Measurements from ENCODE around the gene TBC1D8.

TBC1D8 gene

DNA sequence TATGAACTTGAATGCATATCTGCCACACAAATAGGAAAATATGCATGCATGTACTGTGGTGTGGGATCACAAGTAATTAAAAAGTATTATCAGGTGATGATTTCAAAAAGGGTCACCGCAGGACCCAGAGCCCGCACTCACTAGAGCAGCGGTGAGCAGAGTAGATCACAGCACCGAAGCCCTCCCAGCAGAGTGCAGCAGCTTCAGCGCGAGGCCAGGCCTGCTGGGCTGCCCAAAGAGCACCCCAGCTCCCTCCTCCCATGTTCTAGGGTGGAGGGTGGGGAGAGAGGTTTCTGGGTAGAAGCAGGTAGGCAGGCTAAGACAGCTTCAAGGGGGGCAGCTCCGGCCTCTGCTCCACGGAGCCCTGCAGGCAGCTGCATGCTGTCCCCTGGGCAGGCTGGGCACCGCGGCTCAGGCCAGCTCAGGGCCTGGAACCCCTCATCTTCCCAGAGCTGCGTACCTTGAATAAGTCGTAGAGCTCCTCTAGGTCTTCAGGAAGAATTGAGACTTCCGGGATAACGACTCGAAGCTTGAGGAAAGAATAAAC lies 124.2 kb downstream of the TBC1D8 start:
- no peak for DNase-seq (ENCODE audit: low read depth)

DNA sequence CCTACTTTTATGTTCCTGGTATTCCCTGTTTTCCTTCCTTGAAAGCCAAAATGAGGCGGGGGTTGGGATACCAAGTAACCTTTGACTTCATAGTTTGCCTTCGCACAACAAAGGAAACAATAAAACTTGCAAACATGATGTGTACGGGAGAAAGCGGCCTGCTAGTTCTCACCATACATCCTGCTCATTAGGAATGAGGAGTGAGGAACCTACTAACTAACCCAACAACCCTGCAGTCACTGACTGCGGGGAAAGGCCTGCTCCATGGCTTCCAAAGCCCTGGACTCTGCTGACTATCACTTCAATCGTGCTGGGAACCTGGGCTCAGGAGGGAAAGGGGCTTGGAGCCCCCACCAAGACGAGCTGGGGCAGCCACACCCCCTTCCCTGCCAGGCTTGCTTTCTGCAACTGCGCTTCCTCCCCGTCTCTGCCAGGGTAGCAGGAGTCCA lies 124.9 kb downstream of the TBC1D8 start:
- no peak for DNase-seq (ENCODE audit: low read depth)

DNA sequence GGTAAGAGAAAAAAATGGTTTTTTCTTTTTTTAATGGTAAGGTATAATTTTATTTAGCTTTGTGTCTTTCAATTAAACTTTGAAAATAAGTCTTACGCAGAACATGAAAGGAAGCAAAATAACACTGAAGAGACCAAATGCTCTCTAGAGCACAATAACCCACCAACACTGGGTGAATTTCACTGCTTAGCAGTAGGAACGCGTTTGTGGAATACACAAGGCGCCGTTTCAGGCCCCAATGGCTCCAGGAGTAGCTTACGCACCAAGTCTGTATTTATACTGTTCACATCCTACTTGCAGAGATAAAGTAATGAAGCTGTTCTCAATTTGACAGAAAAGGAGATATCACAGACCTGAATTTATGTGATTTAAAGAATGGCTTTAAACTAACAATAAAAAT lies 125.6 kb downstream of the TBC1D8 start:
- no peak for DNase-seq (ENCODE audit: low read depth)

DNA sequence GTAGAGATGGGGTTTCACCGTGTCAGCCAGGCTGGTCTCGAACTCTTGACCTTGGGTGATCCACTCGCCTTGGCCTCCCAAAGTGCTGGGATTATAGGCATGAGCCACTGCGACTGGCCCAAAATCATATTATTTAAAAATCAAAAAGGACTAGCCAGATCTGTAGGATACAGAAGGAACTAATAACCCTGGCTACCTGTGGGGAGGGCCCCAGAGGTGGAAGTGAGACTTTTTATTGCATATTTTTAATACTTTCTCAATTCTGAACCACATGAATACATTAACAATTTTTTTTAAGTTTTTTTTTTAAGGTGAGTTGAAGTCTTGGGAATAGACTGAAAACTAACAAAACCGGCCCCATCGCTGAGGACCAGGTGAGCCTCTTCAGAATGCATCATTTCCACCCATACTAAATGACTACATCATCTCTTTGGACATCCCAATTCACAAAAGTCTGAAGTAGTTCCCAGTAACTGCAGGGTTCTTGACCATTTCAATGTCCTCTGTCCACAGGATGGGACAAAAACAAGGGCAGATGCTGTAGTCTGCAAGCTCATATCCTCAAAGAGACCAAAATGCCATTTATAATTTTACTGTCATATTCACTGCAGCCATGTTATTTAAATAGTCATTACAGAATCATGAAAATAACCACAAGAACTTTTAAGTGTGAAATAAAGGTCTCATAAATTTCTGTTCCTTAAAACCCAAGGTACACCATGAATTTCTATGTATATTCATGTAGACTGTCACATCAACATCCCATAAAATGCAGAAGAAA lies 127.7 kb downstream of the TBC1D8 start:
- no peak for DNase-seq (ENCODE audit: low read depth)

DNA sequence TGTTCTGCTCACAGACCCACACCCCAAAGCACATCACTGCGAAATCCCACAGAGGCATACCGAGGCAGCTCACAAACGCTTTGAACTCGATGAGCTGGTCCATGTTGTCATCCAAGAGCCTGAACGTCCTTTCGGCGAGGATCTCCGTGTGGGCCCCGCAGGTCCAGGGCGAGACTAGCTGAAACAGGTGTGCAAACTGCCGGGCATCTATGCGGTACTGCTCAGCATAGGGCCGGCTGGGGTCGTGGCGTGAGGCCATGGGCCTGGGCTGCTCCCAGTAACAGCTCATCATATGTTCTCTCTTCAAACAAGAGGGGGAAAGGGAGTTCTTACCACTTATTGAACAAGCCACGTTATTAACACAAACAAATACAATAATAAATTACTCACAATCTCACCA lies 129.0 kb downstream of the TBC1D8 start:
- no peak for DNase-seq (ENCODE audit: low read depth)

DNA sequence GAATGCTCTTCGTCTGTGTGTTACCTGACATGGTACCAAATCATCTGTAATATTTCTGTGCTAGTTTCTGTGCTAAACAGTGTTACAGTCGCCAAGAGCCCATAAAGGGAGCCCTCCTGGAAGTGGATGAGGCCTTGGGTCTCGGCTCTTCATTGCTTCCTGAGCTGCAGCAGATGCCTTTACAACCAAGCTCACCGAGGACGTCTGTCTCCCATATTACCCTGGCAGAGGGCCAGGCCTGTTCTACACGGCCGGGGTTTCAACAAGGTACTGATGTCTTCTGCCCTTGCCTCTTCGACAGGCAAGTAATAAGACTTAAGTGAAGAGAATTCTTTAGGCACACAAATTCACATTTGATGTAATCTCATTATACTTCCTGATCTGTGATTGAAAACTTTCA lies 132.2 kb downstream of the TBC1D8 start:
- no peak for DNase-seq (ENCODE audit: low read depth)

DNA sequence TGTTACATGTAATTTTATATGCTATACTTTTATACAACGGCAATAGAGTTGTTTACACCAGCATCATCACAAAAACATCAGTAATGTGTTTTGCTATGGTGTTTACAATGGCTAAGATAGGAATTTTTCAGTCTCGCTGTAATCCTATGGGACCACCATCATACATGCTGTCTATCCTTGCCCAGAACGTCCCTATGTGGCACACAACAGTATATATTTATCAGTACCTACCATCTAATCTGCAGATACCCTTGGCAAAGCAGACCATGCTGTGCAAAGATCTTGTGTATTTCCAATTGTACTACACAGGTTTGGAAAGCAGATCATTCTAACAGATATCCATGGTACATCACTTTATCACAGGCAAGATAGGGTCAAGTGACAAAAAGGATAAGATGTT lies 133.8 kb downstream of the TBC1D8 start:
- DNase-seq (ENCODE audit: low read depth), result no peak

DNA sequence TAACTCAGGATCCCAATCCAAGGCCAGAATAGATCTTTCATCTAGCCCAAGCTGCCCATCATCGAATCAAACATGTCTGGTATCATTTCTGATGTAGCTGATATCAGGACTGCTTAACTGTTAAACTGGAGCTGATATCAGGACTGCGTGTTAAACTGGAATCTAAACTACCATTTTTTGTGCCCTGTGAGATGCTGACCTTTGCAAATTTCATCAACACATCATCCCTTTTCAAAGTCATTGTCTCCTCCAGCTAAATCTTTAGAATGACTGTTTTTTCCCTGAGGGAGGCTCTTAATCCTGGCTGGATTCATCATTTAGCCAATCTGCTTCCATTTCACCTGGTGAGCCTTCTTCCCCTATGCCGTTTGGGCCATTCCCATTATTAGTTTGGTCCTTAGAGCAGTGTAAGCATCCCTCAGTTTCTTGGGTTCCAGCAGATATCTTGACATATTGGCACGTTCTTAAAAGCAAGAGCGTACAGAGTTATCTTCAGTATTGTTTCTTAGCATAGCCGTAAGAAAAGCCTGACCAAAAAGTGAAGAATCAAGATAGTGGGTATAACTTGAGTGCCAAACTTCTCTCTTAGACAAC lies 136.8 kb downstream of the TBC1D8 start:
- DNase-seq (ENCODE audit: low read depth), result no peak

DNA sequence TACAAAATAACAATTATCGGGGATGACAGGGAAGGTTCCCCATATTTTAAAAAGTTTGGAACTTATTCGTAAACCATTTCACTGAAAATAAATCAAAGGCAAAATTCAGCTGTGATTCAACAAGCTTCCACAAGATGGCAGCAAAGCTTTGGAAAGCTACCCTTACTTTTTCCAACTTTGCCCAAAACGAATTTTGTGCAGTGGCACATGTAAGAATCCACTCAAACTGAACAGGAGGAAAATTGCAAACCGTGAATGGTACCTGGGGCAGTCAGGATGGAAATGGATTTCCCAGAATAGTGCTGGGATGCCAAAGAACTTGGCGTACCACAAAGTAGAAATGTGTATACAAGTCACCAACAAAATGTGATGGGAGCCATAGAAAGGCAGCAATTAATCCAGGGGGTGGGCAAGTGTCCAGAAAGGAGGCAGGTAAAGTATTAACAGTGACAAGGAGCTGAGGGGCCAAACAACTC lies 138.4 kb downstream of the TBC1D8 start:
- DNase-seq (ENCODE audit: low read depth), result no peak

DNA sequence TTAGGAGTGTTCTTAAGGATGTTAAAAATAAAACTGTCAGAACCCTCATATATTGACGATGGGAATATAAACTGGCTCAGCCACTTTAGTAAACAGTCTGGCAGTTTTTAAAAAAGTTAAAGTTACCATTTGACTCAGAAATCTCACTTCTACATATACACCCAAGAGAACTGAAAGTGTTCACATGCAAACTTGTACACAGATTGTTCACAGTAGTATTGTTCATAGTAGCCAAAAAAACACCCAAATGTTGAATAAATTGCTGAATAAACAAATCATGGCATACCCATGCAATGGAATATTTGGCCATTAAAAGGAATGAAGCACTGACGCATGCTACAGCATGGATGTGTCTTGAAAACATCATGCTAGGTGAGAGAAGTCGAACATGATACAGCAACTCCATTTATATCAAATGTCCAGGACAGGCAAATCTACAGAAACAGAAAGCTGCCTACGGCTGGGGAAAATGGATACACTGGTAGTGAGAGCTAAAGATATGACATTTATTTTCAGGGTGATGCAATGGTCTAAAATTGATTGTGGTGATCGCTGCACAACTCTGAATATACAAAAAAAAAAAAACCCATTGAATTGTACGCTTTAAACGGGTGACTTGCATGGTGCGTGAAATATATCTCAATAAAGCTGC lies 139.0 kb downstream of the TBC1D8 start:
- no peak for DNase-seq (ENCODE audit: low read depth)

DNA sequence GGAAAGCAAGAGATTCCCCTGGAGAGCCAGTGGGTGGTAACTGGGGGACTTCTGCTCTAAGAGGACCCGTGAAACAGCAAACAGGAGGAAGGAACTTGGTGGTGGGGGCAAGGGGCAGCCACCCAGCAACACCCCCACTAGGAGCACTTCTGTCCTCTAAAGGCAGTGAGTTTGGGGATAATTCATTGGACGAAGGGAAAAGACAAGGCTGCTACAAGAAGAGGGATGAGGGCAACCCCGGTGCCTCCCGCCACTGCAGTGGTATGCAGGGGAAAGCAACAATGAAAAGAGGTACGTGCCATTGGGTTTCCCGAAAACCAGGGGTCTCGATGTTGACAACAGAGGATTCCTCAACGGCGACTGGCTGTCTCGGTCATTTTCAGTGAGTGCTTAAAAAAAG lies 140.0 kb downstream of the TBC1D8 start:
- no peak for DNase-seq (ENCODE audit: low read depth)

DNA sequence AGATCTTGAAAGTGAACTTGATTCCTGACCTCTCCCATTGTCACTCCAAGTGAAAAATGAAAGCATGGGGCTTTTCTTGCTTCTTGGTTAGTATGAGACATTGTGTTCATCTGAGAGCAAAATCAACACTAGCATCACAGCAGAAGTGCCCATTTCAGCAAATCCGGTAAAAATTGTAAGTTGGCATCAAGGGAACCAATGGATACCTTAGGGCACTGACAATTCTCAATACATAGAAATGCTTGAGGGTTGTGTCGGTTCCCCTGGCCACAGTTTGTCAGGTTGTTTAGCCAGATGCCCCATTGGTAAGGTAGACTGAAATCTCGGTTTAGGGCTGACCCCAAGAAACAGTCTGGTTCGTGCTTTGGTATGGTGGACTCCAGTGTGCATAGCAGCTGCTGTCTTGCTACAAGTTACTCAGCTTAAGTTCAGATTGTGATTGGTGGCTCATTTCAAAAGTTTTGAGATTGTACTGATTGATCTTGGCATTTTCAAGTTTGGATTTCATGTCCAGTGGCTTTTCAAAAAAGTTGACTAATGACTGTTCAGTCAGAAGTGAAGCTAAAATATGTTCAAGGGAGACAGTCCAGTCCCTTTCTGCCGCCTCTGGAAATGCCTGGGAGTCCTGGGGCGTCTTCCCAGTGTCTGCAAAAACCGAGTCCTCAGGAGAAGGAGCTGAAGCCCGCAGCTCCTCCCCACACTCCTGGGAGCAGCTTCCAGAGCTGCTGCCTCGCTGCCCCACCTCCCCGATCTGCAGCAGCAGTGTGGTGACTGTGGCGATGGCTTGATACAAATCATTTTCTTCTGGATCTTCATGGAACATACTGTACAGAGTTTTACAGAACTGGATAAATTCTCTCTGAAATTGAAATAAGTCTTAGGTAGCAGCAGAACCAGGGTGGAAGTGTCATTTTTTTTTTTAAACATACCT lies 143.5 kb downstream of the TBC1D8 start:
- no peak for DNase-seq (ENCODE audit: low read depth)

DNA sequence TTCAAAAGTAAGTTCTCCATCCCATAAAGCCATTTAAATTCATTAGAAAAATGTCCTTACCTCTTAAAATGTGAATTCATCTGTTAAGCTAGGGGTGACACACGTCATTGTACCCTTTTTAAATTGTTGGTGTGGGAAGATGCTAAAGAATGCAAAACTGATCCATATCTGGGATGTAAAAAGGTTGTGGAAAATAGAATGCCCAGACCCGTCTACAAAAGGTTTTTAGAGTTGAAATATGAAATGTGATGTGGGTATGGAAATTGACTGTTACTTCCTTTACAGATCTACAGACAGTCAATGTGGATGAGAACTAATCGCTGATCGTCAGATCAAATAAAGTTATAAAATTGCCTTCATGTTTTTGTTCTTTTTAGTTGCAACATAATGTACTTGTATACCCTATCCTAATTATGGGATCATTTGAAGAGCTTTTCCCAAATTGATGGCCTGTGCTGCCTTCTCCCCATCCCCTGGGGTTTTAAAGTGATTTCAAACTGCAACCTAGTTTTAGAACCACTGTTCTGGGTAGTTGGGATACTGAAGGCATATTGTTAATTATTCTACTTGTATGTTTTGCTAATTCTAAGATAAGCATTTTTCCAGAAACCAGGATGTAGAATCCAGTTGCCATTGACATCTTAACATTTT lies 145.0 kb downstream of the TBC1D8 start:
- DNase-seq (ENCODE audit: low read depth), result no peak

DNA sequence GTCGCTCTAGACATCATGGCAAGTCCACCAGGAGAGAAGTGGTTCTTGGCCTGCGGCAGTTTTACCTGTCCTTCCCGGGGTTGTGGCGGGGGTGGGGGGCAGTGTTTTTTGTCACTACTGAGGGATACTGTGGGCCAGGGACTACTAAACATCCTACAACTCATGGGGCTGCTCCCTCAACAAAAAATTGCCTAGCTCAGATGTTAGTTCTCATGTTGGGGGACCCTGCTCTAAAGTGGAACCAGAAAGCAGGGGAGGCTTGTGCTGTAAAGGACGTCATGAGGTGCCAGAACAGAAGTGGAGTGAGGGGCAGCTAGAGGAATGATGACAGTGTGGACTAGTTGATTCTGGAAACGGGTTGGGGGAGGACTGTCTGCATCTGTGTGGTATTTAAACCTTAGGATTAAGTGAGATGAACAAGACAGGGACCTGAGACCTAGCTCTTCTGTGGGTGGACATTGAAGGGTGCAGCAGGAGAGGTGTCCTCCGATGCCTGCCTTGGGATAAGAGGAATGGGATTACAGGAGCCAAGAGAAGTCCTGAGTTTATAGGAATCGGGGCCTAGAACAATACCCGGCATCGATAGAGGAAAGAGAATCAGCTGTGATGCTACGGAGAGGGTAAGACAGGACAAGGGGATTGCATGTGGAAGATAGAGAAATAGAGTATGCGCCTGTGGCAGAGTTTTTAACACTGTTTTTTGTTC lies 146.4 kb downstream of the TBC1D8 start:
- no peak for DNase-seq (ENCODE audit: low read depth)

DNA sequence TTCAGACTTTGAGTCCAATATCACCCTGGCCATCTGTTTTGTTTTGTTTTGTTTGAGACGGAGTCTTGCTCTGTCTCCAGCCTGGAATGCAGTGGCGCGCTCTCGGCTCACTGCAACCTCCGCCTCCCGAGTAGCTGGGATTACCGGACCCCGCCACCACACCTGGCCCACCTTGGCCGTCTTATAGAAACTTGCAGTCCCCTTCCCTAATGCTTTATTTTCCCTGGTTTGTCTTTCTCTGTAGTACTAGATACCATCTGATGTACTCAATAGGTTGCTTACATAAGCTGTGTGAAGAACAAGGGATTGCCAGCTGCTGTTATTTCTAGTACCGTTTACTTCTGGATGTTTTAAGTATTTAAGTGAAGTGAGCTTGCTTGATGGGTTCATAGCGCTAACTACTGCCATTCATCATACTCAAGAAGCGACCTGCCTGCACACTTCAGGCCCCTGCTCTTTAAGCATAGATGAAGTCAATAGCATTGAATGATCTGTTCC lies 147.9 kb downstream of the TBC1D8 start:
- DNase-seq (ENCODE audit: low read depth), result no peak

DNA sequence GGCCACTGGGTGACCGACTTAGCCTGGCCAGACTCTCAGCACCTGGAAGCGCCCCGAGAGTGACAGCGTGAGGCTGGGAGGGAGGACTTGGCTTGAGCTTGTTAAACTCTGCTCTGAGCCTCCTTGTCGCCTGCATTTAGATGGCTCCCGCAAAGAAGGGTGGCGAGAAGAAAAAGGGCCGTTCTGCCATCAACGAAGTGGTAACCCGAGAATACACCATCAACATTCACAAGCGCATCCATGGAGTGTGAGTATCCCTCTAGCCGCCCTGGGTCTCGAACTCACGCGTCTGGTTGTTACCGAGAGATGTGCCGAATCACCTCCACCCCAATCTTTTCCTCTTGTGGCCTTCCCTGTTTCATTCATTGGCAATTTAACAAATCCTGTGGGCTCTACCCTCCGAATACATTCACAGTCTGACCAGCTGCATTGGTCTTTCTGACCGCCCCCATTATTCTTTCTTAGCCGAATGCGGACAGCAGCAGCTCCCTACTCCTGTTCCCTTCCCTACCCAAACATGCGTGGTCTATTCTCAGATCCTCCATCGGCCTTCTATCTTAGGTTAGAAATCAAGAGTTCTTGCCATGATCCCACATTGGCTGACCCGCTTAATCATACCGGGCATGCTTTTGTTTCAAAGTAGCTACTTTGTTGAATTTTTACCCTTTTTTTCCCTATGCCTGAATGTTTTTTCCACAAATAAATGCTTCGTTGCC lies 148.5 kb downstream of the TBC1D8 start:
- DNase-seq (ENCODE audit: low read depth), result no peak

DNA sequence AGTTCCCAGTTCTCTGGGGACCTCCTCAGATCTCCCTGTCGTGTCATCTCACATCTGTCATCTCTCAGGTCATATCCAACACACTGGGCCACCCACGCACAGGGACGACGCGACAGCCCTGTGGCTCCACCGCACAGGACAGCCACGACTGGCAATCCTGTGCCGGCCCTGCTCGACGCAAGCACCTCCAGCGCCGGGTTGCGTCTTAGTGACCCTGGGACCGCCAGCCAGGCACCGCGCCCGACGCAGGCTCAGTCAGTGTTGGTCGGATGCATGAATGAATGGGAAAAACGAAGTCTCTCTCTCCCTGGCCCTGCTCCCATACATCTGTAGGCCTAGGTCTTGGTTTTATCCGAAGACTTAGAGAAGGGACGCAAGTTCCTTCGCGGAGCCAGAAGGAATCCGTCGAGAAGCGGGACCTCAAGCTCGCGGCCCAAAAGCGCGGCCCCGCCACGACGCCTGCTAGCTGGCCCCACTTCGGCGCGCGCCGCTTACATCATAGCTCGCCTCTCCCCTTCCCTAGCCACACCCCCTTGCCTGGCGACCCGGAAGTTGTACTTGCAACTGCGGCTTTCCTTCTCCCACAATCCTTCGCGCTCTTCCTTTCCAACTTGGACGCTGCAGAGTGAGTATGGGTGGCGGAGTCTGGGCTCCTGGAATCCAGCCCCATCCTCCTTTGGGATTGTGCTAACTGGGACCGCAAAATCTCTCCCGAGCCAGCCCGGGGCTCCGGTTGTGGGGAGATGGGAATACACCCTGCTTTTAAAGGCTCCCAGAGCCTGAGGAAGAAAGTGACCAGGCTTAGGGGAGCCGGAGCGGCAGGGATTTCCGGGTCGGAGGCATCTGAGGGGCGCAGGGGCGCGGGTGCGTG lies 149.3 kb downstream of the TBC1D8 start, which contains the start of gene RPL31:
Gene RPL31, plus strand, starts transcription at position 599 of the 871 bp plus-strand sequence. CDS start 413 bp downstream, outside the sequence.
- peak; percentile 100 for DNase-seq (ENCODE audit: low read depth)

DNA sequence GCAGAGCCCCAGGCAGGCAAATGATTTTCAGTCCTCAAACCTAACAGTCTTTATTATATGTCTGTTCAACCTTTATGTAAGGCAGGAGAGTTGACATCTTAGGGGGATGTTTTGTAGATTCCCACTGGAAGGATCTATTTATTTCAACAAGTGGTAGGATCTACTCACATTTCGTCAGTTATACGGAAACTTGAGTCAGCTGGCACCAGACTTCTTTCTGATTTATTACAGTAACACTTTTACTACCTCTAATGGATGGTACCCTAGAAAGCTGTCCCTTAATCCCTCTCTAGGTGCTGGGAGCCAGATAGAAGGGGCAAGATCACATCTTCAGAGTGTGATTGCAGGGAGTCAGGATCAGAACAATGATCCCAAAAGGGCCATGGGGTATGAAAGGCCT lies 151.2 kb downstream of the TBC1D8 start:
- no peak for DNase-seq (ENCODE audit: low read depth)

DNA sequence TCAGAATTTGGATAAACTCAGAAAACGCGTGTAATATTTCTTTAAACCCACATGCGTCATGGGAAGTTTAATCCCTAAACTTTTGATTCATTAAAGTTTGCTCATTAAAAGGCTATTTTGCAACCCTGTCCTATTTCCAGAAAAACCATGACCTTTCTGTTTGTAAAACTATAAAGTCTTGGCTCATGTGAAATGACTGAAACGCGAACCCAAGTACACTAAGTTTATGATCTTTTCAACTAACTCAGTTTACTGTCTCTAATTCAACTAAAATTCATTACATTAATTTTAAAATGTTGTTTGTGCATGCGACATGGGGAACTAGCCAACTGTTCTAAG lies 153.0 kb downstream of the TBC1D8 start:
- DNase-seq (ENCODE audit: low read depth), result no peak

All from HS-5 (cell line).